IMR-90 (cell line): ENCODE results near the gene BBS5. TPM values are rescaled to one million over a fixed set of nuclear protein-coding genes. Genes with fewer than 3 reads are reported as not detected.

Experiments used
- ATAC-seq: fragments of 200-7000 bp; cut with Tn5 transposase; 2 replicates; pipeline ENCODE4 v1.9.1; 2020; ENCODE audit warnings: low read depth, mild to moderate bottlenecking, moderate library complexity
- BruUV-seq: library from RNA; stranded (reverse); fragments of 400-500 nt; replicated peaks from 2 replicates; lab custom pipeline; 2021; lab: Mats Ljungman, UMichigan
- CTCF ChIA-PET: fragments of 300-600 bp; formaldehyde crosslinking; extraction: SDS; loops from one replicate; lab custom pipeline; 2021; ENCODE audit warnings: antibody characterized with exemption; lab: Yijun Ruan, JAX
- POLR2A ChIA-PET: fragments of 300-600 bp; sonication (Branson Sonifier 250); formaldehyde crosslinking; loops from one replicate; lab custom pipeline; 2022; ENCODE audit warnings: antibody characterized with exemption; ENCODE audit not compliant: unreplicated experiment; lab: Charles Lee
- DNase-seq: peaks from one replicate; pipeline ENCODE4 v3.0.0; 2013
- H2AFZ ChIP-seq: replicated peaks from 2 replicates; pipeline ENCODE3; 2013; ENCODE audit warnings: low read length, mild to moderate bottlenecking; ENCODE audit not compliant: poor library complexity
- H2AK5ac ChIP-seq: 2 replicates; pipeline ENCODE4 v1.6.1; 2013; ENCODE audit warnings: low read depth, low read length, inconsistent platforms
- H2AK9ac ChIP-seq: replicated peaks from 2 replicates; pipeline ENCODE3; 2013; ENCODE audit warnings: mild to moderate bottlenecking, low read depth, low read length, moderate library complexity; ENCODE audit not compliant: poor library complexity
- H2BK120ac ChIP-seq: 2 replicates; pipeline ENCODE4 v1.6.1; 2013; ENCODE audit warnings: low read depth, low read length, inconsistent platforms
- H2BK15ac ChIP-seq: 3 replicates; pipeline ENCODE4 v1.6.1; 2013; ENCODE audit warnings: low read depth, low read length, inconsistent platforms
- H2BK20ac ChIP-seq: 2 replicates; pipeline ENCODE4 v1.6.1; 2013; ENCODE audit warnings: low read depth, mild to moderate bottlenecking, inconsistent platforms, low read length, moderate library complexity
- H2BK5ac ChIP-seq: 2 replicates; pipeline ENCODE4 v1.6.1; 2013; ENCODE audit warnings: mild to moderate bottlenecking, low read depth, low read length, inconsistent platforms; ENCODE audit not compliant: poor library complexity, severe bottlenecking
- H3K14ac ChIP-seq: replicated peaks from 2 replicates; pipeline ENCODE4 v1.6.1; 2013; ENCODE audit warnings: low read depth, low read length, inconsistent platforms
- H3K18ac ChIP-seq: 2 replicates; pipeline ENCODE4 v1.6.1; 2013; ENCODE audit warnings: low read depth, low read length, control low read depth
- H3K23ac ChIP-seq: 2 replicates; pipeline ENCODE4 v1.6.1; 2013; ENCODE audit warnings: low read depth, low read length, inconsistent platforms
- H3K27ac ChIP-seq: 2 replicates; pipeline ENCODE4 v1.5.1; 2013; ENCODE audit warnings: mild to moderate bottlenecking, control low read depth, low read length; ENCODE audit not compliant: insufficient read depth
- H3K27me3 ChIP-seq: 2 replicates; pipeline ENCODE4 v1.6.1; 2013; ENCODE audit warnings: low read length; ENCODE audit not compliant: control insufficient read depth, insufficient read depth
- H3K36me3 ChIP-seq: 2 replicates; pipeline ENCODE4 v1.6.1; 2013; ENCODE audit warnings: low read length, mixed read lengths; ENCODE audit not compliant: control insufficient read depth, insufficient read depth
- H3K4ac ChIP-seq: 2 replicates; pipeline ENCODE4 v1.6.1; 2013; ENCODE audit warnings: low read depth, low read length, inconsistent platforms
- H3K4me1 ChIP-seq: 2 replicates; pipeline ENCODE4 v1.6.1; 2013; ENCODE audit warnings: low read length, mixed read lengths; ENCODE audit not compliant: control insufficient read depth, insufficient read depth
- H3K4me2 ChIP-seq: 2 replicates; pipeline ENCODE4 v1.6.1; 2013; ENCODE audit warnings: low read depth, mild to moderate bottlenecking, control low read depth, low read length, moderate library complexity
- H3K4me3 ChIP-seq: 2 replicates; pipeline ENCODE4 v1.5.1; 2013; ENCODE audit warnings: low read depth, mild to moderate bottlenecking, control low read depth, low read length, moderate library complexity; ENCODE audit not compliant: insufficient read depth
- H3K56ac ChIP-seq: 2 replicates; pipeline ENCODE4 v1.6.1; 2013; ENCODE audit warnings: low read length, inconsistent platforms; ENCODE audit not compliant: insufficient read depth; ENCODE audit errors: extremely low read depth
- H3K79me1 ChIP-seq, 2 experiments: 2 replicates each; pipeline ENCODE4 v1.6.1; 2013; ENCODE audit warnings: low read length in 2 of 2, inconsistent platforms in 1 of 2, low read depth in 1 of 2
- H3K9ac ChIP-seq: 2 replicates; pipeline ENCODE4 v1.6.1; 2013; ENCODE audit warnings: low read depth, low read length, control low read depth
- H3K9me1 ChIP-seq: 2 replicates; pipeline ENCODE4 v1.6.1; 2013; ENCODE audit warnings: low read length, inconsistent platforms; ENCODE audit not compliant: insufficient read depth
- H3K9me3 ChIP-seq: 2 replicates; pipeline ENCODE4 v1.6.1; 2013; ENCODE audit warnings: low read length; ENCODE audit not compliant: control insufficient read depth, insufficient read depth
- H4K20me1 ChIP-seq: 2 replicates; pipeline ENCODE4 v1.6.1; 2013; ENCODE audit warnings: low read length, inconsistent platforms; ENCODE audit not compliant: insufficient read depth
- H4K5ac ChIP-seq: 2 replicates; pipeline ENCODE4 v1.6.1; 2013; ENCODE audit warnings: mild to moderate bottlenecking, low read depth, low read length, control low read depth
- H4K8ac ChIP-seq, 2 experiments: 2 replicates each; pipeline ENCODE4 v1.6.1; 2013; ENCODE audit warnings: low read depth in 2 of 2, low read length in 2 of 2, control low read depth in 1 of 2, inconsistent platforms in 1 of 2
- H4K91ac ChIP-seq: 2 replicates; pipeline ENCODE4 v1.6.1; 2013; ENCODE audit warnings: low read depth, low read length, inconsistent platforms; ENCODE audit not compliant: insufficient read depth
- BHLHE40 ChIP-seq: fragments of 150-350 bp; IDR thresholded peaks from 2 replicates; pipeline ENCODE4 v1.6.1; 2016; ENCODE audit warnings: mild to moderate bottlenecking, low read depth, low read length
- CEBPB ChIP-seq: IDR thresholded peaks from 2 replicates; pipeline ENCODE4 v1.6.1; 2012; ENCODE audit warnings: low read depth, low read length, improper control_type of control experiment
- CHD1 ChIP-seq: IDR thresholded peaks from 2 replicates; pipeline ENCODE4 v1.6.1; 2012; ENCODE audit warnings: low read depth, low read length, improper control_type of control experiment
- CTCF ChIP-seq: conservative IDR thresholded peaks from 2 replicates; pipeline ENCODE4 v1.5.1; 2012; ENCODE audit warnings: mild to moderate bottlenecking, low read depth, low read length, improper control_type of control experiment
- ELK1 ChIP-seq: fragments of 150-350 bp; IDR thresholded peaks from 2 replicates; pipeline ENCODE4 v1.6.1; 2016; ENCODE audit warnings: low read depth, mild to moderate bottlenecking, low read length, moderate library complexity, borderline replicate concordance
- FOS ChIP-seq: fragments of 150-350 bp; IDR thresholded peaks from 2 replicates; pipeline ENCODE4 v1.6.1; 2016; ENCODE audit warnings: low read depth, low read length
- MAFK ChIP-seq: IDR thresholded peaks from 2 replicates; pipeline ENCODE4 v1.6.1; 2012; ENCODE audit warnings: low read depth, low read length, improper control_type of control experiment
- MAZ ChIP-seq: IDR thresholded peaks from 2 replicates; pipeline ENCODE4 v1.6.1; 2012; ENCODE audit warnings: low read depth, mild to moderate bottlenecking, low read length, improper control_type of control experiment, moderate library complexity, borderline replicate concordance
- MXI1 ChIP-seq: IDR thresholded peaks from 2 replicates; pipeline ENCODE4 v1.6.1; 2012; ENCODE audit warnings: low read depth, mild to moderate bottlenecking, low read length, moderate library complexity, borderline replicate concordance
- NFE2L2 ChIP-seq: fragments of 150-350 bp; IDR thresholded peaks from 2 replicates; pipeline ENCODE4 v1.6.1; 2016; ENCODE audit warnings: low read depth, mild to moderate bottlenecking, low read length
- POLR2A ChIP-seq: IDR thresholded peaks from 2 replicates; pipeline ENCODE4 v1.6.1; 2012; ENCODE audit warnings: mild to moderate bottlenecking, low read depth, low read length
- RAD21 ChIP-seq: IDR thresholded peaks from 2 replicates; pipeline ENCODE4 v1.6.1; 2012; ENCODE audit warnings: low read length, improper control_type of control experiment
- RCOR1 ChIP-seq: IDR thresholded peaks from 2 replicates; pipeline ENCODE4 v1.6.1; 2012; ENCODE audit warnings: mild to moderate bottlenecking, low read length, improper control_type of control experiment; ENCODE audit not compliant: insufficient replicate concordance
- RFX5 ChIP-seq: IDR thresholded peaks from 2 replicates; pipeline ENCODE4 v1.8.0; 2012; ENCODE audit warnings: low read depth, mild to moderate bottlenecking, low read length, moderate library complexity
- SMC3 ChIP-seq: fragments of 150-350 bp; IDR thresholded peaks from 2 replicates; pipeline ENCODE4 v1.6.1; 2016; ENCODE audit warnings: low read depth, mild to moderate bottlenecking, antibody characterized with exemption, low read length, moderate library complexity
- USF2 ChIP-seq: fragments of 150-350 bp; IDR thresholded peaks from 2 replicates; pipeline ENCODE4 v1.6.1; 2017; ENCODE audit warnings: mild to moderate bottlenecking, antibody characterized with exemption, low read length, low read depth
- WGBS, 2 experiments: methylation state at CpG; one replicate each; pipeline versions ENCODE4 v1.1.5 to v1.1.7; 2013; ENCODE audit warnings: missing lambda C conversion rate in 2 of 2; ENCODE audit not compliant: insufficient read length in 1 of 2; ENCODE audit errors: extremely low coverage in 2 of 2; 5-methylcytosine and 5-hydroxymethylcytosine counted together
- dilution Hi-C: fragments of 300-500 bp; cut with HindIII; formaldehyde crosslinking; loops from one replicate; pipeline ENCODE4 v1.14.3; 2018; ENCODE audit warnings: low sequenced_read_pairs; ENCODE audit not compliant: unreplicated experiment
- in situ Hi-C: fragments of 300-500 bp; cut with MboI; formaldehyde crosslinking; loops from 3 replicates; pipeline ENCODE4 v1.14.3; 2019; ENCODE audit warnings: low sequenced_read_pairs, inconsistent platforms, mixed read lengths
- intact Hi-C: fragments of 100-400 bp; cut with micrococcal nuclease; formaldehyde crosslinking; loops from 2 replicates; pipeline ENCODE4 v1.10.0; 2022
- polyA plus RNA-seq, 3 experiments: library from polyadenylated mRNA; depleted of rRNA; stranded (reverse); fragments of >200 nt; gene quantifications; 2 replicates each; pipeline ENCODE4 v1.2.3, GENCODE V29; 2012; ENCODE audit warnings: low replicate concordance in 1 of 3
- total RNA-seq: library from RNA; depleted of rRNA; stranded (reverse); fragments of >200 nt; gene quantifications from 2 replicates; pipeline ENCODE4 v1.2.3, GENCODE V29; 2012

BBS5 gene
- total and polyA plus RNA-seq, 2 of the 4 experiments (the other 2 are of a cell fraction) = 1.4 to 4.1 TPM

- dilution Hi-C loops = no loop called here
- TF ChIP-seq USF2 (no peak), POLR2A (no peak), RAD21 (no peak), CTCF (no peak), CEBPB (no peak), FOS (no peak), ELK1 (no peak), MAZ (no peak), RFX5 (no peak), MXI1 (no peak), NFE2L2 (no peak), MAFK (no peak), BHLHE40 (no peak), RCOR1 (no peak), CHD1 (no peak), SMC3 (no peak)
- H4K8ac ChIP-seq = no peak overlapping the region
- H3K18ac ChIP-seq = no peak overlapping the region
- H2BK120ac ChIP-seq = no peak overlapping the region
- no peak overlapping the region for H2BK20ac ChIP-seq
- H3K4ac ChIP-seq = no peak overlapping the region
- H3K9ac ChIP-seq = no peak overlapping the region
- H3K27me3 ChIP-seq = peaks cover 2% of the 10 kb centered on the region; the same call in 1 of the 2 replicates
- no peak overlapping the region for H3K27ac ChIP-seq
- no peak overlapping the region for H3K14ac ChIP-seq
- no peak overlapping the region for H3K56ac ChIP-seq
- BruUV-seq = no TSS peak
- no peak for DNase-seq
- H3K4me3 ChIP-seq = no peak overlapping the region
- ChIA-PET POLR2A (no interaction called here), CTCF (interaction anchor here (0.6 kb wide), 1 partner anchor 700 kb away, joined by 5 read pairs; no protein-coding TSS in a partner anchor)
- H3K4me2 ChIP-seq = no peak overlapping the region
- H2BK5ac ChIP-seq = no peak overlapping the region
- H4K5ac ChIP-seq = no peak overlapping the region
- H3K9me3 ChIP-seq = no peaks in the 10 kb centered on the region
- no peaks in the 10 kb centered on the region for H3K4me1 ChIP-seq
- no CpG with 5 or more reads among the region's 1 CpG for WGBS, 2 experiments
- H2AK5ac ChIP-seq = no peak overlapping the region
- no peaks in the 10 kb centered on the region for H3K79me1 ChIP-seq
- H2AFZ ChIP-seq = no peak overlapping the region
- ATAC-seq = no peak
- H4K91ac ChIP-seq = no peak overlapping the region
- in situ Hi-C loops = loop anchor here (25.0 kb wide), 1 partner anchor 1363 kb away; the partner anchor contains the start of gene GAD1
- H4K20me1 ChIP-seq = no peaks in the 10 kb centered on the region
- H2AK9ac ChIP-seq = no peak overlapping the region
- H3K36me3 ChIP-seq = no peaks in the 10 kb centered on the region
- H3K23ac ChIP-seq = no peak overlapping the region
- intact Hi-C loops = no loop called here
- H3K9me1 ChIP-seq = no peaks in the 10 kb centered on the region
- H2BK15ac ChIP-seq = no peak overlapping the region
These were observed 30.4 kb upstream of the BBS5 start for GRCh38 chr2:169448865-169449264.
